Activated T-cell treated with anti-CD3 and anti-CD28 coated beads for 1 hour (primary cell): ENCODE measurements around the gene METTL26.

Experiments used
- DNase-seq: peaks from one replicate; pipeline ENCODE4 v3.0.0-alpha.2; 2020; ENCODE audit warnings: low read depth

The METTL26 gene

GRCh38 chr16:595094-595528 lies 41.0 kb downstream of the METTL26 start:
- no peak for DNase-seq

DNA sequence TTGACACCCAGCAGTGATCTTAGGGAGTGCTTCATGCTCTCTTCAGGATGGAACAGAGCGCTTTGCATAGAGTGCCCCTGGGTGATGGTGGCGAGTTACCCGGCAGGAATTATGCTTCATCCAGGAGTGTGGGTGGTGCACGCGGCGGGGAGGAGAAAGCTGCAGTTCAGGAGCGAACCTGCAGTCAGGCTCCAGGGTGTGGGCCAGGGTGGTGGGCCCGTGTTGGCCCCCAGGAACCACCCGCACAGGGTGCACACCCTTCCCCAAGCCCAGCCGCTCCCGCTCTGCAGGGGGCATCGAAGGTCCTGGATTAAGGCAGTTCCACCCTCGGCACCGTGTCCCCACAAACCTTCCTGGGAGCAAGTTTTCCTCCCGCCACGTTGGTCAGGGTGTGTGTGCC lies 42.3 kb downstream of the METTL26 start:
- DNase-seq: no peak

DNA sequence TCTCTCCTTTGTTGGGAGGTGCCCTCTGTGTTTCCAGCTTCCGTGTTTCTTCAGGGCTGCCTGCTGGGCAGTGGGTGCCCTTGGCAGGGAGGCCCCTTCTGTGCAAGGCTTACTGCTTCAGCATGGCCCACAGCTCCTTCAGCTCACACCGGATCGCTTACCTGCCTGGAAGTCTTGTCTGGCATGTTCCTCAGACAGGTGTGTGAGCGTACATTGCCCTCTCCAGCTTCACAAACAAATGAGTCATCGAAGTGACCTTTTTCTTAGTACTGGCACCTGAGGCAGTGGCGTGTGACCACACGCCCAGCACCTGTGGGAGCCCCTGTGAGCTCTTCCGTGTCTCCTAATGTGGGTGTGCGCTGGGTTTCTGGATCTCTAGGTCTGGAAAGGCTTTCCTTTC lies 42.7 kb downstream of the METTL26 start:
- DNase-seq: no peak

GRCh38 chr16:592518-593306 lies 43.4 kb downstream of the METTL26 start:
- no peak for DNase-seq

DNA sequence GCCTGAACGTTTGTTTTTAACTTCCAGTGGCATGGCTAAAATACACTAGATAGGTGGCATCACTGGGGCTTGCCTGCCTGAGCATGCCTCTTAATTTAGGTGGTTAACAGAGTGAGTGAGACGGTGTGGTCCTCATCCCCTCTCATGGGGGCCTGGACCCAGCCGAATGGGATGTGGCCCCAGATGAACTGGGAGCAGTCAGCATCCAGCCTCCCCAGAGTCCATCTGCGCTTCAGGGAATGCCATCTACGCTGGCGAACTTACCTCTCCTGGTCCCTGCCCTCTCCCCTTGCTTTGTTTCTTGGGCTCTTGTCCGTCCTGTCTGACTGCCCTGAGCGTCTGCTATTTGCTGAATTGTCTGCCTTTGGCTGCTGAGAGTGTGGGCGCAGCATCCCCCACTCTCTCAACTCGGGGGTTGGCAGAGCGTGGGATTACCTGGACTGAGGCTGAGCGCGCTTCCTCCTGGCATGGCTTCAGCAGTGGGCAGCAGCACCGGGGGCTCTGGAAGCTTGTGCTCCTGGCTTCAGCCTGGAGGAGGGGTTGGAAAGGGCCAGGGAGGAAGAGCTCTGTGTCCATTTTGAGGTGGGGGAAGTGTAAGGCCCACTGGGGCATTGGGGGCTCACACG lies 44.1 kb downstream of the METTL26 start:
- no peak for DNase-seq

GRCh38 chr16:591231-591630 lies 44.9 kb downstream of the METTL26 start:
- DNase-seq: no peak

GRCh38 chr16:590815-591200 lies 45.3 kb downstream of the METTL26 start:
- no peak for DNase-seq

- no peak for DNase-seq
These were observed 45.8 kb downstream of the METTL26 start for GRCh38 chr16:590188-590814.

DNA sequence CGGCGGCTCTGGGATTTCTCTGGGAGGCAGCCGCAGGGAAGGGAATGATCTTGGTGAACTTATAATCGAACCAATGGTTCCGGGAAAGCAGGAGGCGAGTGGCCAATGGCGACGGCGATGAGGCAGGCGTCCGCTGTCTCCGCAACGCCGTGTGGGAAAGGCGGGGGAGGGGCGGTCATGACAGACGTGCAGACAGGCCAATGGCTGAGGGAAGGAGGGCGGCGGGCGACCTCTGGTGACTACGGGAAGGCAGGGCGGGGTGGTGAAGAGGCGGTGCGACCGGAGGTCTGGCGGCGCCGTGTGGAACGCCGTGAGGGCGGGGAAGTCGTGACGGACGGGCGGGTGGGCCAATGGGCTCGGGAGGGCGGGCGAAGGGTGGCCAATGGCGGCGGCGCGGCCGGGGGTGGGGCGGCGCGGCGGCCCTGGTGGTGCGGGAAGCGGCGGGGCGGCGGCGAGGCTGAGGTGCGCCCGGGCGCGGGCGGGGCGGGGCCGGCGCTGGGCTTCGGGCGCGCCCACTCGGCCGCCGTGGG lies 46.4 kb downstream of the METTL26 start, which contains the start of gene RAB40C:
TSS of gene RAB40C (plus strand) at position 409 of the 530 bp plus-strand sequence. CDS start 226 bp downstream, outside the sequence.
- peak; percentile 99 for DNase-seq

- DNase-seq: peak; percentile 98
These were observed 47.0 kb downstream of the METTL26 start for GRCh38 chr16:588889-589657.

DNA sequence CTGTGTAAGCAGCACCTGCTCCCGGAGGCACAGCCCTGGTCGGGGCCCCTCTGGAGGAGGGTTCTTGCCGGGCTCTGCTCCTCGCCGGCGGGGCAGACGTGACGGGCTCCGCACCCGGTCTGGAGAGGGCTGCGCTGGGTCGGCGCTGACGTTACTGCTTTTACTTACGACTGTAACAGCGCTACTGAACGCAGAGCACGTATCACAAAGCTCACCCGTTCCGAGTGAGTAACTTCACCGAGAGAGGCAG lies 47.5 kb downstream of the METTL26 start:
- DNase-seq: peak; percentile 28

GRCh38 chr16:586645-587590 lies 49.2 kb downstream of the METTL26 start:
- DNase-seq: no peak

DNA sequence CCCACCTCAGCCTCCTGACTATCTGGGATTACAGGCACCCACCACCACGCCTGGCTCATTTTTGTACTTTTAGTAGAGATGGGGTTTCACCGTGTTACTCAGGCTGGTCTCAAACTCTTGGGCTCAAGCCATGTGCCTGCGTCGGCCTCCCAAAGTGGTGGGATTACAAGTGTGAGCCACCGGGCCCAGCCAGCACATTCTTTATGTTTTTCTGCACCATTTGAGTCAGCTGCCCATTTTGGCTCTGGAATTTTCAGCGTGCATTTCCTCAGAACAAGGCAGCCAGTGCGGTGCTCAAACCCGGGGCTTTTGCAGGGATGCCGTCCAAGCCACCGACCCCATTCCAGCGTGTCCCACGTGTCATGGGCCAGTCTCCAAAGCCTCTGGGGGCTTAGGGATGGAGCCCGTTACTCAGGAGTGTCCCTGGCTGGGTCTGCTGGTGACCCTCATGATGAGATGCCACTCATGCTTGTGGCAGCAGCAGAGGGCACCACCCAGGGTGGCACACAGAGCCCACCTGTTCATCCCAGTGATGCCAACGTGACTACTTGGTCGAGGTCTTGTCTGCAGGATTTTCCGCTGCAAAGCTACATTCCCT lies 50.0 kb downstream of the METTL26 start:
- DNase-seq: no peak

- DNase-seq: no peak
These were observed 50.8 kb downstream of the METTL26 start for GRCh38 chr16:585351-585750.
